SK-N-MC (cell line): Measurements from ENCODE around the gene ETFDH.
A peak's percentile ranks its signal among the peaks of the same experiment; 100 is the strongest.
"Not testable (repeated sequence)": the region's sequence is repeated elsewhere in the genome, so short reads cannot be mapped to it uniquely, and the experiment has no call there.

Source experiments
- DNase-seq: peaks from one replicate; pipeline ENCODE4 v3.0.0-alpha.2; 2011; ENCODE audit warnings: low read depth, low spot score
- H3K27ac ChIP-seq: fragments of 200-600 bp; sonication (generic); 2 replicates; pipeline ENCODE4 v1.5.1; 2016; ENCODE audit warnings: mixed run types
- H3K36me3 ChIP-seq: fragments of 200-600 bp; sonication (generic); 2 replicates; pipeline ENCODE4 v1.6.1; 2017; ENCODE audit warnings: antibody characterized with exemption, low read length, mixed read lengths; ENCODE audit not compliant: insufficient read depth
- H3K4me3 ChIP-seq: fragments of 200-600 bp; sonication (generic); 2 replicates; pipeline ENCODE4 v1.5.1; 2016
- H3K9ac ChIP-seq: fragments of 200-600 bp; sonication (generic); 2 replicates; pipeline ENCODE4 v1.8.0; 2017; ENCODE audit warnings: mixed run types, mixed read lengths; ENCODE audit not compliant: insufficient read length
- H3K9me3 ChIP-seq: fragments of 200-600 bp; sonication (generic); 2 replicates; pipeline ENCODE4 v1.6.1; 2017; ENCODE audit warnings: low read depth, mild to moderate bottlenecking, antibody characterized with exemption, low read length, moderate library complexity, mixed read lengths
- EZH2 ChIP-seq: fragments of 200-600 bp; sonication (generic); IDR thresholded peaks from one replicate; pipeline ENCODE4 v1.6.1; 2017; ENCODE audit warnings: antibody characterized with exemption
- FOXP2 ChIP-seq: optimal IDR thresholded peaks from 2 replicates; pipeline ENCODE3; 2011; ENCODE audit warnings: mild to moderate bottlenecking, moderate library complexity; ENCODE audit not compliant: insufficient read depth; ENCODE audit errors: extremely low read length, control extremely low read depth
- POLR2AphosphoS5 ChIP-seq: IDR thresholded peaks from 2 replicates; pipeline ENCODE4 v1.6.1; 2012; ENCODE audit warnings: mild to moderate bottlenecking, low read depth, low read length, borderline replicate concordance

Gene ETFDH

GRCh38 chr4:158710814-158711213, 38.7 kb downstream of the ETFDH start:
- H3K27ac ChIP-seq, result no peak overlapping the region
- no peak overlapping the region for H3K9ac ChIP-seq
- H3K4me3 ChIP-seq, result no peak overlapping the region
- H3K36me3 ChIP-seq, result peaks cover 96% of the 10 kb centered on the region
- no peak for TF ChIP-seq POLR2AphosphoS5
- TF ChIP-seq EZH2, result no peak
- TF ChIP-seq FOXP2, result no peak
- no peaks in the 10 kb centered on the region for H3K9me3 ChIP-seq
- DNase-seq, result no peak

- not testable (repeated sequence) for H3K9me3 ChIP-seq, DNase-seq, H3K27ac ChIP-seq, H3K9ac ChIP-seq, H3K4me3 ChIP-seq
- peaks cover 93% of the 10 kb centered on the region for H3K36me3 ChIP-seq
Measured at GRCh38 chr4:158712622-158713021, 40.5 kb downstream of the ETFDH start.

GRCh38 chr4:158714937-158715336, 42.8 kb downstream of the ETFDH start:
- Histone ChIP-seq H3K9ac (no peak overlapping the region), H3K9me3 (no peaks in the 10 kb centered on the region), H3K27ac (no peak overlapping the region), H3K4me3 (no peak overlapping the region), H3K36me3 (peaks cover 93% of the 10 kb centered on the region)
- DNase-seq, result no peak
- TF ChIP-seq FOXP2 (no peak), EZH2 (no peak), POLR2AphosphoS5 (no peak)

GRCh38 chr4:158715802-158716201, 43.7 kb downstream of the ETFDH start:
- TF ChIP-seq POLR2AphosphoS5 (no peak), EZH2 (no peak), FOXP2 (no peak)
- no peak overlapping the region for H3K27ac ChIP-seq
- no peak for DNase-seq
- H3K36me3 ChIP-seq, result peaks cover 90% of the 10 kb centered on the region
- H3K9ac ChIP-seq, result no peak overlapping the region
- H3K9me3 ChIP-seq, result no peaks in the 10 kb centered on the region
- no peak overlapping the region for H3K4me3 ChIP-seq

- DNase-seq, result no peak
- Histone ChIP-seq H3K9me3 (no peaks in the 10 kb centered on the region), H3K4me3 (peak overlapping the region; percentile 88), H3K36me3 (peaks cover 47% of the 10 kb centered on the region), H3K27ac (no peak overlapping the region), H3K9ac (no peak overlapping the region)
- TF ChIP-seq EZH2, result no peak
- no peak for TF ChIP-seq FOXP2
- no peak for TF ChIP-seq POLR2AphosphoS5
Measured at GRCh38 chr4:158721680-158722079, 49.6 kb downstream of the ETFDH start.

GRCh38 chr4:158722291-158722916, 50.3 kb downstream of the ETFDH start:
- TF ChIP-seq POLR2AphosphoS5 (no peak), FOXP2 (no peak), EZH2 (no peak)
- DNase-seq, result no peak
- peaks cover 42% of the 10 kb centered on the region for H3K36me3 ChIP-seq
- H3K4me3 ChIP-seq, result peak overlapping the region; percentile 88
- H3K9me3 ChIP-seq, result no peaks in the 10 kb centered on the region
- H3K9ac ChIP-seq, result peak overlapping the region; percentile 88
- no peak overlapping the region for H3K27ac ChIP-seq

GRCh38 chr4:158722917-158723793, 51.1 kb downstream of the ETFDH start, which contains the start of gene PPID:
PPID (minus strand) TSS chr4:158723396; CDS start chr4:158723288, 108 bp downstream.
- H3K36me3 ChIP-seq, result peaks cover 34% of the 10 kb centered on the region
- DNase-seq, result peak; percentile 40
- no peaks in the 10 kb centered on the region for H3K9me3 ChIP-seq
- peak within 1 kb of the TSS; percentile 51; the same call in 1 of the 2 replicates for H3K27ac ChIP-seq
- H3K4me3 ChIP-seq, result peak within 1 kb of the TSS; percentile 88
- H3K9ac ChIP-seq, result peak within 1 kb of the TSS; percentile 88
- TF ChIP-seq FOXP2 (peak; percentile 84), EZH2 (no peak), POLR2AphosphoS5 (peak; percentile 98)

- TF ChIP-seq FOXP2 (no peak), EZH2 (no peak)
- Histone ChIP-seq H3K4me3 (no peak overlapping the region), H3K36me3 (peaks cover 19% of the 10 kb centered on the region), H3K9me3 (no peaks in the 10 kb centered on the region), H3K9ac (no peak overlapping the region), H3K27ac (no peak overlapping the region)
- no peak for DNase-seq
Measured at GRCh38 chr4:158724637-158725036, 52.5 kb downstream of the ETFDH start.

GRCh38 chr4:158726633-158727032, 54.5 kb downstream of the ETFDH start:
- DNase-seq, result no peak
- Histone ChIP-seq H3K27ac (no peak overlapping the region), H3K4me3 (no peak overlapping the region), H3K9me3 (no peaks in the 10 kb centered on the region), H3K9ac (no peak overlapping the region), H3K36me3 (peaks cover 4% of the 10 kb centered on the region)
- no peak for TF ChIP-seq FOXP2
- no peak for TF ChIP-seq POLR2AphosphoS5
- no peak for TF ChIP-seq EZH2
